ENCODE data around the gene FTO. TPM values are rescaled to one million over a fixed set of nuclear protein-coding genes. Genes with fewer than 3 reads are reported as not detected.
"Not testable (repeated sequence)": the region's sequence is repeated elsewhere in the genome, so short reads cannot be mapped to it uniquely, and the experiment has no call there.

Gene FTO
- total RNA-seq, 1 donor from 2014 or later = 110 TPM

GRCh38 chr16:53888222-53888621, 184.3 kb downstream of the FTO start:
- H3K4me1 Mint-ChIP-seq = peaks cover 14% of the 10 kb centered on the region
- DNase-seq (ENCODE audit: low spot score) = no peak
- Histone ChIP-seq H3K4me2 (no peak overlapping the region), H2AFZ (replicated peaks) (no peak overlapping the region), H3K9ac (no peak overlapping the region), H4K20me1 (ENCODE audit: low read depth) (no peaks in the 10 kb centered on the region), H3K27me3 (no peaks in the 10 kb centered on the region), H3K27ac (no peak overlapping the region), H3K79me2 (ENCODE audit: low read depth) (no peaks in the 10 kb centered on the region), H3F3A (ENCODE audit: low read depth) (no peaks in the 10 kb centered on the region), H3K4me1 (peaks cover 5% of the 10 kb centered on the region), H3K4me3 (no peak overlapping the region), H3K36me3 (peaks cover 4% of the 10 kb centered on the region), H3K9me3 (ENCODE audit: low read depth) (no peaks in the 10 kb centered on the region)
- H3K9me3 Mint-ChIP-seq = no peaks in the 10 kb centered on the region
- H3K27me3 Mint-ChIP-seq (ENCODE audit: insufficient read depth, low read depth) = no peaks in the 10 kb centered on the region
- H3K36me3 Mint-ChIP-seq = peaks cover 19% of the 10 kb centered on the region
- H3K4me3 Mint-ChIP-seq = no peak overlapping the region
- TF ChIP-seq EZH2phosphoT487 (IDR thresholded peaks at IDR 0.05) = no peak
- TF ChIP-seq EZH2 (IDR thresholded peaks at IDR 0.05) = no peak
- TF ChIP-seq, protein P1, sequence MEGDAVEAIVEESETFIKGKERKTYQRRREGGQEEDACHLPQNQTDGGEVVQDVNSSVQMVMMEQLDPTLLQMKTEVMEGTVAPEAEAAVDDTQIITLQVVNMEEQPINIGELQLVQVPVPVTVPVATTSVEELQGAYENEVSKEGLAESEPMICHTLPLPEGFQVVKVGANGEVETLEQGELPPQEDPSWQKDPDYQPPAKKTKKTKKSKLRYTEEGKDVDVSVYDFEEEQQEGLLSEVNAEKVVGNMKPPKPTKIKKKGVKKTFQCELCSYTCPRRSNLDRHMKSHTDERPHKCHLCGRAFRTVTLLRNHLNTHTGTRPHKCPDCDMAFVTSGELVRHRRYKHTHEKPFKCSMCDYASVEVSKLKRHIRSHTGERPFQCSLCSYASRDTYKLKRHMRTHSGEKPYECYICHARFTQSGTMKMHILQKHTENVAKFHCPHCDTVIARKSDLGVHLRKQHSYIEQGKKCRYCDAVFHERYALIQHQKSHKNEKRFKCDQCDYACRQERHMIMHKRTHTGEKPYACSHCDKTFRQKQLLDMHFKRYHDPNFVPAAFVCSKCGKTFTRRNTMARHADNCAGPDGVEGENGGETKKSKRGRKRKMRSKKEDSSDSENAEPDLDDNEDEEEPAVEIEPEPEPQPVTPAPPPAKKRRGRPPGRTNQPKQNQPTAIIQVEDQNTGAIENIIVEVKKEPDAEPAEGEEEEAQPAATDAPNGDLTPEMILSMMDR (IDR thresholded peaks at IDR 0.05) = no peak
- no peak overlapping the region for H3K27ac Mint-ChIP-seq

- H3K4me3 Mint-ChIP-seq; DNase-seq (ENCODE audit: low spot score); H3K9me3 ChIP-seq (ENCODE audit: low read depth); H3K79me2 ChIP-seq (ENCODE audit: low read depth); H3K36me3 Mint-ChIP-seq; H2AFZ ChIP-seq (replicated peaks); H3K27ac Mint-ChIP-seq; H3K9me3 Mint-ChIP-seq; H3F3A ChIP-seq (ENCODE audit: low read depth); H3K27me3 Mint-ChIP-seq (ENCODE audit: insufficient read depth, low read depth); H3K36me3 ChIP-seq; H3K4me2 ChIP-seq; H3K9ac ChIP-seq; H3K4me3 ChIP-seq; H3K27me3 ChIP-seq; H3K27ac ChIP-seq; H4K20me1 ChIP-seq (ENCODE audit: low read depth): not testable (repeated sequence)
- H3K4me1 ChIP-seq = peaks cover 17% of the 10 kb centered on the region
- peaks cover 38% of the 10 kb centered on the region for H3K4me1 Mint-ChIP-seq
These were observed 186.9 kb downstream of the FTO start for GRCh38 chr16:53890877-53891276.

- Mint-ChIP-seq H3K27ac (no peak overlapping the region), H3K4me3 (no peak overlapping the region), H3K36me3 (peaks cover 8% of the 10 kb centered on the region), H3K27me3 (ENCODE audit: insufficient read depth, low read depth) (no peaks in the 10 kb centered on the region), H3K9me3 (no peaks in the 10 kb centered on the region), H3K4me1 (peaks cover 43% of the 10 kb centered on the region)
- H2AFZ ChIP-seq (replicated peaks) = no peak overlapping the region
- no peak for TF ChIP-seq EZH2phosphoT487 (IDR thresholded peaks at IDR 0.05)
- no peaks in the 10 kb centered on the region for H3K9me3 ChIP-seq (ENCODE audit: low read depth)
- no peaks in the 10 kb centered on the region for H3K79me2 ChIP-seq (ENCODE audit: low read depth)
- H3K27me3 ChIP-seq = no peaks in the 10 kb centered on the region
- no peaks in the 10 kb centered on the region for H3K36me3 ChIP-seq
- H3K4me3 ChIP-seq = no peak overlapping the region
- no peak overlapping the region for H3K9ac ChIP-seq
- H3K27ac ChIP-seq = no peak overlapping the region
- H3K4me2 ChIP-seq = no peak overlapping the region
- peaks cover 6% of the 10 kb centered on the region for H4K20me1 ChIP-seq (ENCODE audit: low read depth)
- peaks cover 6% of the 10 kb centered on the region for H3F3A ChIP-seq (ENCODE audit: low read depth)
- no peak for DNase-seq (ENCODE audit: low spot score)
- peaks cover 18% of the 10 kb centered on the region for H3K4me1 ChIP-seq
These were observed 187.6 kb downstream of the FTO start for GRCh38 chr16:53891409-53892139.

DNA sequence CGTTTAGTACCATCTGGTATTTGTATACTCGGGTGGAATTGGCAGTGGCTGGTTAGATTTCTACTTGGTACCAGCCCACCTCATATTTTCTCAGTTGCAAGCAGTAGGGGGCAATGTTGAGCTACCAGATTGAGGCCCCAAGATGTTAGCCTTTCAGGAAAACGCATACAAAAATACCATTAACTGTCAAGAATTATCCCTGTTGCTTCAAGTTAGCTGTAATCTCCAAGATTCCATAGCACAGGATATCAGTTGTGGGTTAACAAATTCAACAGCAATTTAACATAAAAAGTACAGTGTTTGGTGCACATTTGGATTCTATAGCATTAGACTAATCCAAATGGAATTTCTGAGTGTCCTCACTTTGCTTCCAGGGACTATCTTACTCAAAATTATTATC, 188.2 kb downstream of the FTO start:
- H3K27ac ChIP-seq = no peak overlapping the region
- no peak overlapping the region for H3K9ac ChIP-seq
- H3K4me3 Mint-ChIP-seq = no peak overlapping the region
- TF ChIP-seq EZH2 (IDR thresholded peaks at IDR 0.05) (no peak), EZH2phosphoT487 (IDR thresholded peaks at IDR 0.05) (no peak)
- TF ChIP-seq, protein P1 (IDR thresholded peaks at IDR 0.05) = peak; percentile 85
- H3K36me3 Mint-ChIP-seq = peaks cover 7% of the 10 kb centered on the region
- H3K27me3 Mint-ChIP-seq (ENCODE audit: insufficient read depth, low read depth) = no peaks in the 10 kb centered on the region
- H3K9me3 ChIP-seq (ENCODE audit: low read depth) = no peaks in the 10 kb centered on the region
- H2AFZ ChIP-seq (replicated peaks) = no peak overlapping the region
- peaks cover 6% of the 10 kb centered on the region for H4K20me1 ChIP-seq (ENCODE audit: low read depth)
- H3K4me1 Mint-ChIP-seq = peaks cover 43% of the 10 kb centered on the region
- peaks cover 6% of the 10 kb centered on the region for H3F3A ChIP-seq (ENCODE audit: low read depth)
- H3K79me2 ChIP-seq (ENCODE audit: low read depth) = no peaks in the 10 kb centered on the region
- no peak overlapping the region for H3K27ac Mint-ChIP-seq
- H3K4me3 ChIP-seq = no peak overlapping the region
- DNase-seq (ENCODE audit: low spot score) = peak; percentile 68
- peaks cover 18% of the 10 kb centered on the region for H3K4me1 ChIP-seq
- no peaks in the 10 kb centered on the region for H3K9me3 Mint-ChIP-seq
- no peaks in the 10 kb centered on the region for H3K36me3 ChIP-seq
- no peak overlapping the region for H3K4me2 ChIP-seq
- H3K27me3 ChIP-seq = no peaks in the 10 kb centered on the region
